NCI-H1930 (cell line): ENCODE results near the gene GRM2.
"Not testable (repeated sequence)": the region's sequence is repeated elsewhere in the genome, so short reads cannot be mapped to it uniquely, and the experiment has no call there.

ENCODE experiments used
- DNase-seq, 2 experiments: peaks; one replicate each; lab custom pipeline; 2025; lab: John Stamatoyannopoulos, UW

Gene GRM2

GRCh38 chr3:51722362-51722761, 15.5 kb downstream of the GRM2 start:
- no peak for DNase-seq

- DNase-seq = no peak
These were observed 20.6 kb downstream of the GRM2 start for GRCh38 chr3:51727500-51727899.

GRCh38 chr3:51729042-51729633, 22.3 kb downstream of the GRM2 start:
- no peak for DNase-seq

DNA sequence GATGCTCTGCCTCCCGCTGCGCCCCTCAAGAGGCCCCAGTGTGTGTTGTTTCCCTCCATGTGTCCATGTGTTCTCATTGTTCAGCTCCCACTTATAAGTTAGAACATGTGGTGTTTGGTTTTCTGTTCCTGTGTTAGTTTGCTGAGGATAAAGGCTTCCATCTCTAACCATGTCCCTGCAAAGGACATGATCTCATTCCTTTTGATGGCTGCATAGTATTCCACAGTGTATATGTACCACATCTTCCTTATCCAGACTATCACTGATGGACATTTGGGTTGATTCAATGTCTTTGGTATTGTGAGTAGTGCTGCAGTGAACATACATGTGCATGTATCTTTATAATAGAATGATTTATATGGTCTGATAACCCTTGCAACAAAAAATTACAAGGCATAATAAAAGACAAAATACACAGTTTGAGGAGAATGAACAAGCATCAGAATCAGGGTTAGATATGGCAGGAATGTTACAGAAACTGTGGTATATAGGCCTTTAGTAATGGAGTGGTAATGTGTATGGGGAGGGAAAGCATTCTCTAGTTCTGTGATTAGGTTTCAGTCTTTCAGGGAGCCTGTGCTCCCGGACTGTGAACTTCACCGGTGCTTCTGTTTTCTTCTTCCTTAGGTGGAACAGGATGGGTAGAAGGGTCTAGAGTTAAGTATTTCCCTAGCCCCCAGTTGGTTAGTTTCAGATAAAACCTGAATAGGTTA, 27.1 kb downstream of the GRM2 start:
- DNase-seq = no peak

DNA sequence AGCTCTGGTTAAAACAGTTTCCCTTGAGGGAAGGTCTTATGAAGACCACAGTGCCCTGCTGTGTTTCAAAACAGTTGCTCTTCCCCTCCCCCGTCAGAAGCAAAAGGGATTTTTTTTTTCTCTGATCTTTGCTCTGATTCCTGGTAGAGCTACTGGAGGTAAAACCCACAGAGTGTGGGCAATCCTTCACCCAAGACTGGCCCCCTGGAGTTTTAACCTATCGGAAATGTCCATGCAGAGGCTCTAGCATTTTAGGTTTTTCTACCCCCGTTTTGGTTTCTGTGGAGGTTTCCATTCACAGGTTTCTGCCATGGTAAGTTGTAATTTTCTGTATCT, 27.7 kb downstream of the GRM2 start:
- no peak for DNase-seq

DNA sequence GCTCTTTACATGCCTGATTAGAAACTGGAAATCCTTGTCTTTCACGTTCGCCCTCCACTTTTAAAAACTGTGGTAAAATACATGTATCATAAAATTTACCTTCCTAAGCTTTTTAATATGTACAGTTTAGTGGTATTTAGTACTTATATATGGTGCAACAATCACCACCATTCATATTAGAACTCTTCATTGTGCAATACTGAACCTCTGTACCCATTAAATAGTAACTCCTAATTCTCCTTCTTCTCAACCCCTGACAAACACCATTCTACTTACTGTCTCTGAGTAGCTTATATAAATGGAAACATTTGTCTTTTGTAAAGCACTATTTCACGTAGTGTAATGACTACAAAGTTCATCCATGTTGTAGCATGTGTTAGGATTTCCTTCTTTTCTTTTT, 28.2 kb downstream of the GRM2 start:
- DNase-seq = no peak

DNA sequence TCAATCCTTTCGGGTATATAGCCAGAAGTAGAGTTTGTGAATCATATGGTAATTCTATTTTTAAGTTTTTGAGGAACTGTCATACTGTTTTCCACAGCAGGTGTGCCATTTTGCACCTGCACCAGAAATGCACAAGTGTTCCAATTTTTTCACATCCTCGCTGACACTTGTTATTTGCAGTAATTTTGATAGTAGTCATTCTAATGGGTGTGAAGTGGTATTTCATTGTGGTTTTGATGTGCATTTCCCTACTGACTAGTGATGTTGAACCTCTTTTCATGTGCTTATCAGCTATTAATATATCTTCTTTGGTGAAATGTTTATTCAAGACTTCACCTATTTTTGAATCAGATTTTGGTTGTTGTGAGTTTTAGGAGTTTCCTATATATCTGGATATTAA, 29.1 kb downstream of the GRM2 start:
- no peak for DNase-seq

- DNase-seq = no peak
These were observed 32.2 kb downstream of the GRM2 start for GRCh38 chr3:51739110-51739509.

GRCh38 chr3:51742320-51742719, 35.5 kb downstream of the GRM2 start:
- DNase-seq = not testable (repeated sequence)

DNA sequence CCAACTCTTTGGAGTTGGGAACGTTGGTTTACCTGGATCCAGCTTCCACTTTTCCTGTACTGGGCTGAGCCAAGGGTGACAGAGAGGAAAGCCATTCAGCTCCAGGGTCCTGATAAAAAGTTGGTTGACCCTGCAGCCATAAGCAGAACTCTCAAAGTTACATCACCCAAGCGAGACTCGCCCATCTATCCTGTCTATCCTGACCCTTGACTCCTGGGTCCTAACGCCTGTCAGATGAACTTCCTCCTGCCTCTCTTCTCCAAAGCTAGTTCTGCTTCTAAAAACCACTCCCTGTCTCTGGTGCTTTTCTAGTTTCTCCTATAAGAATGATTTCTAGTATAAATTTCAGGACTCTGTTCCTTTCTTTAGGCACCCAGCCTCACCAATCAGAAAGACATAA, 36.1 kb downstream of the GRM2 start:
- DNase-seq = not testable (repeated sequence)

DNA sequence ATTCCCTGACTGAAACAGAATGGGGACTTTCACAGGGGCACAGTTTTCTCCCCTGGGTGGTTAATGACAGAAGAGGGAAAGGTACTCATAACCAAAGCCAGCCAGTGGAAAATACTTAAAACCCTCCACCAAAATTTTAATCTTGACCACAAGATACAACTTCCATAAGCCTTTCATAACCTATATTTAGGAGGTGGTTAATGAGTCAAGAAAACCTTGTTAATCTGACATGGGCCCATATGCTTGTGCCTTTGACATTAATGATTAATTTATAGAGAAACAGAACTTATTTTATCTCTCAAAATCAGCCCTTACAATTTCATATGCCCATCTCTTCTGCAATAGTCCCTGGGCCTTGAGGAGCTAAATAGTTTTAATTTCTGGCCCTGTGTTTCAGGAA, 41.0 kb downstream of the GRM2 start:
- no peak for DNase-seq

- no peak for DNase-seq
These were observed 41.5 kb downstream of the GRM2 start for GRCh38 chr3:51748327-51748726.

DNA sequence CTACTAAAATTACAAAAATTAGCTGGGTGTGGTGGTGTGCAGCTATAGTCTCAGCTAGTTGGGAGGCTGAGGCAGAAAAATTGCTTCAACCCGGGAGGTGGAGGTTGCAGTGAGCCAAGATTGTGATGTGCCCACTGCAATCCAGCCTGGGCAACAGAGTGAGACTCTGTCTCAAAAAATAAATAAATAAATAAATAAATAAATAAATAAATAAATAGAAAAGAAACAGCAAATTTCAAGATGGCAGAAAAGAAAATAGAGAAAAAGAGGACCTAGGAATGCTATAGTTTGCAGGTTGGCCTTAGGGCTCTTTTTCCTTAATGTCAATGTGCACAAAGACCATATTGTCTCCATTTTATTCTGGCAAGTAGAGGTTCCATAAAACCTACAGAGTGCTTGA, 44.0 kb downstream of the GRM2 start:
- DNase-seq = no peak

GRCh38 chr3:51751287-51751686, 44.4 kb downstream of the GRM2 start:
- no peak for DNase-seq

GRCh38 chr3:51753763-51754750, 47.2 kb downstream of the GRM2 start:
- not testable (repeated sequence) for DNase-seq

DNA sequence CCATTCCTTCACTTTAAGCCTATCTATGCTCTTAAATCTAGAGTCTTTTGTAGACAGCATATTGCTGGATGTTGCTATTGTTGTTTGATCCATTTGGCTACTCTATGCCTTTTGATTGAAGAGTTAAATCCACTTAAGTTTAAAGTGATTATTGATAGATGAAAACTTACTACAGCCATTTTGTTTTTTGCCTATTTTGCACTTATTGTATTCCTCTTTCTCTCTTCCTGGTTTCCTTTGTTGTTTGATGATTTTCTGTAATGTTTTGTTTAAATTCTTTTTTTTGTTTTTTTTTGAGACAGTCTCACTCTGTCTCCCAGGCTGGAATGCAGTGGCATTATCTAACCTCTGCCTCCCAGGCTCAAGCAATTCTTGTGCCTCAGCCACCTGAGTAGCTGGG, 52.3 kb downstream of the GRM2 start:
- DNase-seq = no peak
